Forelimb muscle (tissue), 1 donor: ENCODE results near the gene CCDC15. TPM values are rescaled to one million over a fixed set of nuclear protein-coding genes. Genes with fewer than 3 reads are reported as not detected.
"Not testable (repeated sequence)": the region's sequence is repeated elsewhere in the genome, so short reads cannot be mapped to it uniquely, and the experiment has no call there.

Experiments
- DNase-seq: peaks from one replicate; pipeline ENCODE4 v3.0.0-alpha.2; 2013; ENCODE audit warnings: low read depth
- polyA plus RNA-seq: library from polyadenylated mRNA; unstranded; fragments of 120-200 nt; gene quantifications from one replicate; pipeline ENCODE4 v1.2.1, GENCODE V29; 2013; ENCODE audit not compliant: insufficient read length

Gene CCDC15
- polyA plus RNA-seq, 1 donor: 3.0 TPM

DNA sequence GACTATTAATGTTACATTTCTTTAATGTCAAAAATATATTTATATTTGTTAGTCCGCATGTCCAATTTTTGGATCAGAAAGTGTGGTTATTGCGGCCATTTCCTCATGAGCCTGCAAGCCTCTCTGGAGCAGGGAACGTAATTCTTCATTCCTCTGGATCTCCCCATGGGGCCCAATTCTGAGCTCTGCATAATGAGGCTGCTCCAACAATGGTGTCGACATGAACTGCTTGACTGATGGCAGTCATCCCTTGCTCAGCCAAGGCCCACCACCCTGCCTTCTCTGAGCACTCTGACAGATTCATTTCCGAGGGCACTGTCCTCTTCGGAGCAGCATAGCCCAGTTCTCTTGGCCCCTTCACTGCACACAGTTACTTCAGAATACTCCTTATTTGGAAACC, 15.0 kb upstream of the CCDC15 start:
- no peak for DNase-seq

DNA sequence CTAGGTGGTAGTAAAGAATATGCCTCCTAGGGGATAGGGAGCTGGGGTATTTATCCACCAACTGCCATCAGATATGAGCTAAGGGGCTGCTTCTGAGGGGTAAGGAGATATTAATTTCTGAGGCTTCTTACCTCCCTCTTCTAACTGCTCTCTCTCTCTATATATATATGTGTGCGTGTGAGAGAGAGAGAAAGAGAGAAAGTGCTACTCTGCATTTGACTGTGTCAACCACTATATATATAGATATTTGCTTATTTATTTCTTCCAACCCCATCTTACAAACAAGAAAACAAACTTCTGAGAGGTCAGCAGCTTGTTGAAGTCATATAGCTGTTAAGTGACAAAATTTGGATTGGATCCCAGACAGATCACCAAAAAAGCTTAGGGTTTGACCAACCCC, 12.3 kb upstream of the CCDC15 start:
- DNase-seq: no peak

GRCh38 chr11:124942466-124943253, 11.3 kb upstream of the CCDC15 start:
- DNase-seq: no peak

DNA sequence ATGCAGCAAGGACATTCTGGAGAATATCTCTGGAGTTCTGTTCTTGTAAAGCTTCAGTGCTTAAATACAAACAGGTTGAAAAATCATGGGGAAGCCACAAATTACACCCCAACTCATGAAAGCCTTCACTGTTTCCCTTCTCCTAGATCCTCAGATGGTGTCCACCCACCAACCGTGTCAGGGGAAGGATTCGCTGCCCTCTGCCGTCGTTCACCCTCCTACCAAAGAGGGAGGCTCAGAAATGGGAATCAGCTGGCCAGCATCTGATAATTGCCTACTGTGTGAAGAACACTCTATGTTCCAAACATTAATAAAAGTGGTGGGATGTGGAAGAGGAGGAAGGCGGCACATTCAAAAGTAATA, 10.8 kb upstream of the CCDC15 start:
- no peak for DNase-seq

- DNase-seq: no peak
These were observed 10.3 kb upstream of the CCDC15 start for GRCh38 chr11:124943741-124944140.

DNA sequence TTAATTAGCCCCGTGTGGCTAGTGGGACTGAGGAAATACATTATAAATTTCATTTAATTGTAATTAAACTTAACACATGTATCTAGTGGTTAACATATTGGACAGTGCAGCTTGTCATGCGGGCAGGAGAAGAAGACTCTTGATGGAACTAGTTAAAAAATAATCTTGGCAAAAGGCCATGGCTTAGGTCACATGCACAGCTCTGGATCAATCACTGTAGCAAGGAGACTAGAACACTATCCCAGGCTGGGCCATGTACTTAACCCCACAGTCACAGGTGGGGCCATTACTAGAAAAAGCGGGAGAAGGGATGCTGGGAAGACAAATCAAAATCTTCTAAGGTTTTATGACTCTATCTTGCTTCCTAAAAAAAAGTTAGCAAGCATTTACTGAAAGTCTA, 9.4 kb upstream of the CCDC15 start:
- no peak for DNase-seq

DNA sequence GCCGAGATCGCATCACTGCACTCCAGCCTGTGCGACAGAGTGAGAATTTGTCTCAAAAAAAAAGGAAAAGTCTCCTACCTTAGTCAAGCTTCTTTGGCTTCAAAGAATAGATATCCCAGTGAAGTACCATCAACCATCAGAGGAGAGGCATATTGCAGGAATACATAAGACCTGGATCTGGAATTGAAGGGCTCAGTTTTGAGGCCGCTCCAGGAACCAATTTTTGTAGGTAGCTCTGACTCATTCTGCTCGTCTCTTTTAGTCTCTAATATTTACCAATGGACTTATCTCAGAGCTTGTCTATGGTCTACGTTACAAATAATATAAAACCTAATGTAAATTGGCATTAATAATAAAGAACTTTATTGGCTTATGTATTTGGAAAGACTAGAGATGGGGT, 8.2 kb upstream of the CCDC15 start:
- DNase-seq: no peak

DNA sequence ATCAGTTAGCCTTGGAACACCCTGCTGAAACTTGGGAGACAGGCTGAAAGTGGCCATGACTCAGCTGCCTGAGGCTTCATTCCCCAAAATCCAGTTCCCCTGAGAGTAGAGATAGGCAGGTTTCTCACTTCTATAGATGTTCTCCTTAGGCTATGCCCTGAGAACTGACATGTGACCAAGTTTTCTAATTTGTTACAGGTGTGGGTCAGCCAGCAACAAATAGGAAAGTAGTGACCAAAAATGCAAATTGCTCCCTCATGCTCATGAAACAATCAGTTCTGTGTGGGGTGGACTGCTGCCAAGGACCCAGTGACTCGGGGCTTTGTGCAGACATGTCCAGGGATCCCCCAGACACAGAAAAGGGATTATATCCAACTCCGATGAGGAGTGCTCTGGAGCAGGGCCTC, 7.3 kb upstream of the CCDC15 start:
- no peak for DNase-seq

DNA sequence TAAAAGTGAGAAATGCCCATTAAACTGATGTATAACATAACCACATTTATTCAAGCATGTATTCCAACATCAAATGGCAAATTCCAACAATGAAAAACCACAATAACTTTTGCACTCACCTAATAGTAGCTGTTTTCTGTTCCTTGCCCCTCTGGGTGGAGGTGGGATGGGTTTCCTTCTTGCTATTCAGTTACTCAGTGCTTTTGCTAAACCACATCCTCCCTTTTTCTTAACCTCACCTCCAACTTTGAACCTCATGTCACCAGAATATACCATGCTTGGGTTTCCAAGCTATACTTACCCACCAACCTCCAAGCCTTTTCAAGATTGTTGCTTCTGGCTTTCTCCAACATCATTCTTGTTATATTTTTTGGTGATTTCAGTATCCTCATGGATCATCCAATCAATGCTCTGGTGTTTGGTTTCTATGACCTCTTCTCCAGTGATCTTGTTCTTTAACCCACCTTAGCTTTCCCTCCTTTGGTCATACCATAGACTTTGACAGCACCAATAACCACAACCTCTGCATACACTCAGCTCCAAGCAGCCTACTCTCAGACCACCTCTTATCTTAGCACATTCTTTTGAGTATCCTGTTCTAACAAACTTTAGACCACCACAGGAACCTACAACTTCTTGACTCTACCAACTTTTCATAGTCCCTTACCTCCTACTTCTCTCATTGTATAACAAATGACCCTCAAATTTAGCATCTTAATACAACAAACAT, 3.2 kb upstream of the CCDC15 start:
- DNase-seq: no peak

DNA sequence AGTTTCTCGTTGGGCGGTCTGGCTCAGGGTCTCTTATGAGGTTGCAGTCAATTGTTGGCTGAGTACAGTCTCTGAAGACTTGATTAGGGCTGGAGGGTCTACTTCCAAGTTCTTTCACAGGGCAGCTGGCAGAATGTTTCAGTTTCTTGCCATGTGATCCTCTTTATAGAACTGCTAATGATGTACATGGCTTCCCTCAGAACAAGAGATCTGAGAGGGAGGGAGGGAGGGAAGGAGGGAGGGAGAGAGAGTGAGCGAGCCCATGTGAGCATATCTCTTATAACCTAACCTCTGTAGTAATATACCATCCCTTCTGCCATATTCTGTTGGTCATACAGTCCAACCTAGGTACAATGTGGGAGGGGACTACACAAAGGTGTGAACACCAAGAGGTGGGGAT, 2.7 kb upstream of the CCDC15 start:
- no peak for DNase-seq

- no peak for DNase-seq
These were observed 571 bp downstream of the CCDC15 start for GRCh38 chr11:124954590-124954955.

DNA sequence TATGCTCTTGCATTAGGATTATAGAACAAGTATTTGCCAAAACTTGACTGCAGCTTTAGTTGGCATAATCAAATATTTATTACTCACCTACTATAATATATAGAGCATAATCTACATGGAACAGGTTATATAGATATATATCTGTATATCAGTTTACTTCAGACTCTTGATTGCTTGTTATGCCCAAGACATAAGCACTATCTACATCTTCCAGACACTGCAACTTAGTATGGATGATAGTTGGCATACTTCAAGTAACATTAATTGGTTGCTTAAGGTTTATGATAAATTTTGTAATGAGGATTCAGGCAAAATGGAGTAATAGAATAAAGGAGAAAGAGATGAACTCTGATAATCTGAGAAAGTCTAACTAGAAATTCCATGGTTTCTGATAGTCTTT, 1.0 kb downstream of the CCDC15 start:
- DNase-seq: no peak

DNA sequence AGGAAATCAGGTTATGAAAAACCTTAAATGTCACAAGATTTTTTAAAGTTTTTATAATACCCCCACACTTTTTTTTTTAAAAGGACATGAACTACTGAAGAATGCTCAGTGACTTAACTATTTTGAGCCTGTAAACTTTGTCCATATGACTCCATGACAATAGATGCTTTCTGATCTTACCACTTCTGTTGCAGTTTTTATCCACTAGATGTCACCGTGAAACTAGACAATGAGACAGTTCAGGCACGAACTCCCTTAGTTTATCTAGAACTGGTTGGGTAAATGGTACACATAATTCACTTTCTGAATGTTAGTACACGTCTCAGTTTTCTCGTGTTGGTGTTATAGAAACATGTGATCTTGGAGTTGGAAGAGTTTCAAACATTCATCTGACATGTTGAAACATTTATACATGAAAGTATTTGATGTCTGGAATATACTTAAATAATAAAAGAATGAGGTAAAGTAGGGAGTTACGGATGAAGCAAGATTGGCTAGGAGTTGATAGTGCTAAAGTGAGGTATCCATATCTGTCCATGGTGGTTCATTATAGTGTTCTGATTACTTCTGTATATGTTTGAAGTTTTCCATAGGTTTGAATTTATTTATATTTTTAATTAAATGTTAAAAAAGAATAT, 8.1 kb downstream of the CCDC15 start:
- DNase-seq: peak; percentile 67

GRCh38 chr11:124968197-124968596, 14.2 kb downstream of the CCDC15 start:
- not testable (repeated sequence) for DNase-seq

GRCh38 chr11:124970925-124971324, 16.9 kb downstream of the CCDC15 start:
- no peak for DNase-seq

DNA sequence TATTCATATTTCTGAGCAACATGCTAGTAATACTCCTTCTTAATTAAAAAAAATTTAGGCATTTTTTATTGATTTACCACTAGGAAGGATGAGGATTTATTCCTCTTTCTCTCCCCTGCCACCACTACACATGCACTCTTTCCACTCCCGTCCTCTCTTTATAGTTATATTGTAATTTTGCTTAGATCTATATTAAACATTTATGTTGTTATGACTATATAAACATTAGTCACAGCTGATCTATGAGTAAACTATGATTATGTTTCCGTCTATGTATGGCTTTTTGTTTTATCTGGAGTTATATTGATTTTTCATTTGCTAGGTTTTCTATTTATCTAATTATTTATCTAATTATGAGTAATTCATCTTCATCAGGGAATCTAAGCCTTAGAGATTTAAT, 17.8 kb downstream of the CCDC15 start:
- DNase-seq: no peak

- no peak for DNase-seq
These were observed 22.5 kb downstream of the CCDC15 start for GRCh38 chr11:124976531-124976930.

DNA sequence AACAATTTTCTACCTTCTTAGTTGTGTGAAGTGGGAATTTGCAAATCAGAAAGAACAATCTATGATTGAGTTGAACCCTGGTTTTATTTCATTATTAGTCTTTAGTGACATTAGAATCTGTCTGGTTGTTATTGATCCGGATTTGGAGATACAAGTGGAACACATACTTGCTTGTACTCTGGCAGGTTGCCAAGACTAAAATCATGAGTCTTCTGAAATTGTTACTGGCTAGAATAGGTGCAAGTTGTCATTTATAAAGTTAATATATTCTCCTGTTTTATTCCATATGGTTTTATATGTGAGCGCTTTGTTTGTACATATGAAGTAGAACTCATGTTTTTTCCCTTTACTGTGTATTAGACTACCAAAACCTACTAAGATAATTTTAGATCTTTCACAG, 23.0 kb downstream of the CCDC15 start:
- no peak for DNase-seq

GRCh38 chr11:124978316-124978715, 24.3 kb downstream of the CCDC15 start:
- DNase-seq: no peak

DNA sequence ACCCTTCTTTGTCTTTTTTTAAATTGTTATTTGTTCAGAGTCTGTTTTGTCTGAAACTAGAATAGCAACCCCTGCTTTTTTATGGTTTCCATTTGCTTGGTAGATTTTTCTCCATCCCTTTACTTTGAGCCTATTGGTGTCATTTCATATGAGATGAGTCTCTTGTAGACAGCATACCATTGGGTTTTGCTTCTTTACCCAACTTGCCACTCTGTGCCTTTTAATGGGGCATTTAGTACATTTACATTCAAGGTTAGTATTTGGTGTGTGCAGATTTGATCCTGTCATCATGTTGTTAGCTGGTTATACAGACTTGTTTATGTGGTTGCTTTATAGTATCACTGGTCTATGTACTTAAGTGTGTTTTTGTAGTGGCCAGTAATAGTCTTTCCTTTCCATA, 28.0 kb downstream of the CCDC15 start:
- no peak for DNase-seq

- no peak for DNase-seq
These were observed 29.9 kb downstream of the CCDC15 start for GRCh38 chr11:124983674-124984511.

- DNase-seq: no peak
These were observed 30.5 kb downstream of the CCDC15 start for GRCh38 chr11:124984512-124984854.
